HG03135 (cell line): ENCODE data around the gene POC1A.

Experiments
- ATAC-seq: cut with Tn5 transposase; IDR thresholded peaks from one replicate; pipeline ENCODE4 v1.9.1; 2021; ENCODE audit warnings: mild to moderate bottlenecking, moderate library complexity; ENCODE audit not compliant: unreplicated experiment

The POC1A gene

GRCh38 chr3:52154135-52155094 lies at the start of gene POC1A:
TSS of gene POC1A (minus strand) at chr3:52154423. CDS start at chr3:52154372, 51 bp downstream.
- ATAC-seq, result peak; percentile 82

- ATAC-seq, result no peak
Measured at GRCh38 chr3:52203701-52204100, 49.5 kb upstream of the POC1A start.

- ATAC-seq, result no peak
Measured at GRCh38 chr3:52202384-52203077, 48.3 kb upstream of the POC1A start.

GRCh38 chr3:52200981-52201679 lies 46.9 kb upstream of the POC1A start:
- no peak for ATAC-seq

GRCh38 chr3:52198643-52199608 lies 44.7 kb upstream of the POC1A start:
- ATAC-seq, result no peak

- peak; percentile 83 for ATAC-seq
Measured at GRCh38 chr3:52197842-52198625, 43.8 kb upstream of the POC1A start, which contains the start of gene ALAS1. TSS of gene ALAS1 (plus strand) at chr3:52198160. CDS start at chr3:52199242, 1,082 bp downstream.

- no peak for ATAC-seq
Measured at GRCh38 chr3:52197499-52197841, 43.2 kb upstream of the POC1A start.

GRCh38 chr3:52196977-52197376 lies 42.8 kb upstream of the POC1A start:
- no peak for ATAC-seq

- ATAC-seq, result no peak
Measured at GRCh38 chr3:52195823-52196331, 41.7 kb upstream of the POC1A start.

- ATAC-seq, result no peak
Measured at GRCh38 chr3:52195291-52195597, 41.0 kb upstream of the POC1A start.

GRCh38 chr3:52194485-52195290 lies 40.5 kb upstream of the POC1A start:
- ATAC-seq, result no peak

GRCh38 chr3:52193065-52193464 lies 38.8 kb upstream of the POC1A start:
- no peak for ATAC-seq

- no peak for ATAC-seq
Measured at GRCh38 chr3:52191663-52192062, 37.4 kb upstream of the POC1A start.

- ATAC-seq, result no peak
Measured at GRCh38 chr3:52190294-52191074, 36.3 kb upstream of the POC1A start.

GRCh38 chr3:52188556-52188955 lies 34.3 kb upstream of the POC1A start:
- ATAC-seq, result no peak

GRCh38 chr3:52186729-52187128 lies 32.5 kb upstream of the POC1A start:
- ATAC-seq, result no peak

- ATAC-seq, result no peak
Measured at GRCh38 chr3:52185837-52186236, 31.6 kb upstream of the POC1A start.

GRCh38 chr3:52185311-52185710 lies 31.1 kb upstream of the POC1A start:
- ATAC-seq, result no peak
